ENCODE results near the gene SPATA31C1.
"Not testable (repeated sequence)": the region's sequence is repeated elsewhere in the genome, so short reads cannot be mapped to it uniquely, and the experiment has no call there.

SPATA31C1 gene

GRCh38 chr9:87939096-87939495, 21.3 kb downstream of the SPATA31C1 start:
- H3K36me3 Mint-ChIP-seq (ENCODE audit: low read depth); H3K4me1 Mint-ChIP-seq (ENCODE audit: low read depth); H3K27me3 Mint-ChIP-seq (ENCODE audit: low read depth); H3K27ac Mint-ChIP-seq; H3K9me3 Mint-ChIP-seq; H3K4me3 Mint-ChIP-seq: not testable (repeated sequence)

DNA sequence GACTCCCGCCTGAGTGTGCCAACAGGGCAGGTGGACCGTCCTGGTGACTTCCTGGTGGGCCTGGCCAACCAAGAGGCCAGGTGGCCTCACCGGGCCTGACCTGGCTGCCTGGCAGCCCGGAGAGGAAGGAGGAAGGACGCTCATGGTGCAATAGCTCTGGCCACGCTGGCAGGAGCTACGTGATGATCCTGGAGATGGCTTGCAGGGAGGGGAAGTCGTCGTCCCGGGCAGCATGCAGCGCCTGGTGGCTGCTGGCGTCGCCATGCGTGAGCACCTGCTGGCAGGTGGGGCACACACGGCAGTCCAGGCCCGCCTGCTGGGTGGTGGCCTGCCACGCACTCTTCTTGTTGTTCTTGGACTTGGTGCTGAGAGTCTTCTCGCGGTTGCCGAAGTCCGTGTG, 26.3 kb downstream of the SPATA31C1 start:
- Mint-ChIP-seq H3K36me3 (ENCODE audit: low read depth) (no peaks in the 10 kb centered on the region), H3K9me3 (no peaks in the 10 kb centered on the region), H3K27me3 (ENCODE audit: low read depth) (peaks cover 31% of the 10 kb centered on the region), H3K27ac (no peak overlapping the region), H3K4me3 (no peak overlapping the region), H3K4me1 (ENCODE audit: low read depth) (no peaks in the 10 kb centered on the region)

DNA sequence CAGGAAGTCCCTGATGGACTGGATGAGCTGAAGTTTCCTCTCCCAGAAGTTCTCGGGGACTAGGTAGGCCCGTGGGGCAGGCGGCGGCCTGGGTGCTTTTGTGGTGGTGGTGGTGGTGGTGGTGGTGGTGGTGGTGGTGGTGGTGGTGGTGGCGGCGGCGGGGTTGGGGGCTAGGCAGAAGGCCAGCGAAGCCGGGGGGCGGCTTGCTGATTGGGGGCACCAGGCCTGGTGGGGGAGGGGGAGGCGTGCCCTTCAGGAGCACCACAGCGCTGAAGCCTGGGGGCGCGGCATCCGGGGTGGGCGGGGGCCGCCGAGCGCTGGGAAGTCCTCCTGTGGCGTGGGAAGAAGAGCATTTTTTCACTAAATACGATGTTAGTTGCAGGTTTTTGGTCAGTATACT, 26.9 kb downstream of the SPATA31C1 start:
- no peak overlapping the region for H3K4me3 Mint-ChIP-seq
- H3K27ac Mint-ChIP-seq, result no peak overlapping the region
- H3K27me3 Mint-ChIP-seq (ENCODE audit: low read depth), result peaks cover 36% of the 10 kb centered on the region

GRCh38 chr9:87950296-87950695, 32.5 kb downstream of the SPATA31C1 start:
- Mint-ChIP-seq H3K4me1 (ENCODE audit: low read depth) (no peaks in the 10 kb centered on the region), H3K9me3 (peaks cover 6% of the 10 kb centered on the region), H3K27me3 (ENCODE audit: low read depth) (peaks cover 29% of the 10 kb centered on the region), H3K4me3 (no peak overlapping the region), H3K27ac (no peak overlapping the region), H3K36me3 (ENCODE audit: low read depth) (no peaks in the 10 kb centered on the region)

More for the DNA sequence above, 26.9 kb downstream of the SPATA31C1 start:
- H3K4me1 Mint-ChIP-seq (ENCODE audit: low read depth), result no peaks in the 10 kb centered on the region
- no peaks in the 10 kb centered on the region for H3K36me3 Mint-ChIP-seq (ENCODE audit: low read depth)
- no peaks in the 10 kb centered on the region for H3K9me3 Mint-ChIP-seq

DNA sequence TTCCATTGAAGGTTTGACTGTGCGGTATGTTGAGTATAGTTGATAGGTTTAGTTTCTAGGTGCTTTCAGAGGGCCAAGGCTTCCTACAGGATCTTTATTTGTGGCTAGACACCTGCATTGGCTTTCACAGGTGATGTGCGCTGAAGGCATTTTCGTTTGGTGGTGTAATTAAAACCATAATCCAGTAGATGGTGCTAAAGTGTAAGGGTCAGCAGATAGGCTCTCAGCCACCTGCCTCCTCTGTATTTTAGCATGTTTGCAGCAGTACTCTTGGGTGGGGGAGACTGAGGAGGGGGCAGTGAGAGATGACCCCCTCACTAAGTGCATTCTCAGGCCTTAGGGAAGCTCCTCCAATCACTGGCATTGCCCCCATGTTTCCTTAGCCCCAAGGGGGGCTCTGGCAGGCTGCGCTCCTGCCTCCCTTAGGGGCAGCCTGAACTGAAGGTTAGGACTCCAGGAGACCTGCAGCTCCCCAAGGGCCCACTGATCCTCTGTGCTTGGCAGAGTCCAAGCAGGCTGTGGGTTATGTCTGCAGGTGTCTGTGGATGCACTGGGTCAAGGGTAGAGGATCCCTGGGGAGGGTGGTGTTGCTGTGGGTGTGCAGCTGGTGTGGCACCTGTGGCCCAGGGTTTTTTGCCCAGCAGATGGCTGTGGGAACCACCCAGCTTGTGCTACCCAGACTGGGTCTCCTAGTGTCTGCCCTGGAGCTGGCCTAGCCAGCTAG, 33.2 kb downstream of the SPATA31C1 start:
- Mint-ChIP-seq H3K4me3 (no peak overlapping the region), H3K27me3 (ENCODE audit: low read depth) (peaks cover 26% of the 10 kb centered on the region), H3K9me3 (peaks cover 6% of the 10 kb centered on the region)

GRCh38 chr9:87954230-87954629, 36.5 kb downstream of the SPATA31C1 start:
- Mint-ChIP-seq H3K36me3 (ENCODE audit: low read depth) (no peaks in the 10 kb centered on the region), H3K9me3 (peaks cover 6% of the 10 kb centered on the region), H3K27ac (no peak overlapping the region)

More for the DNA sequence above, 33.2 kb downstream of the SPATA31C1 start:
- Mint-ChIP-seq H3K27ac (no peak overlapping the region), H3K36me3 (ENCODE audit: low read depth) (no peaks in the 10 kb centered on the region), H3K4me1 (ENCODE audit: low read depth) (no peaks in the 10 kb centered on the region)

DNA sequence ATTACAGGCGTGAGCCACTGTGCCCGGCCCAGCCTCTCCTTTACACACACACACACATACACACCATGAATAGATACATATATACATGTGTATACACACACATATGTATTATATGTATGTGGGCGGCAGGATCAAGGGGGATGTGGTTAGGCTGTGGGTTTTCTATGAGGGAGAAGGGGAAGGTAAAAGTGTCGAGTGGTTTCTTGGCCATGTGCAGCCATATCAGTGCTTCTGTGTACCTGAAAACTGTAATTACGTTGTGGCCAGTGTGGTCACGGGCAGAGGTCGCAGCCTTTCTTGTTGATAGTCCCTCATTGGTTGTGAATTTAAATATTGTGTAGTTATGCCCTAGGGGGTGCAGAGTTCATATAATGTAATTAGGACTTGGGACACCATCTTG, 40.1 kb downstream of the SPATA31C1 start:
- Mint-ChIP-seq H3K27ac (no peak overlapping the region), H3K4me1 (ENCODE audit: low read depth) (no peaks in the 10 kb centered on the region), H3K4me3 (no peak overlapping the region), H3K36me3 (ENCODE audit: low read depth) (no peaks in the 10 kb centered on the region), H3K27me3 (ENCODE audit: low read depth) (peaks cover 24% of the 10 kb centered on the region), H3K9me3 (no peaks in the 10 kb centered on the region)

More at GRCh38 chr9:87954230-87954629, 36.5 kb downstream of the SPATA31C1 start:
- peaks cover 14% of the 10 kb centered on the region for H3K27me3 Mint-ChIP-seq (ENCODE audit: low read depth)
- no peak overlapping the region for H3K4me3 Mint-ChIP-seq
- no peaks in the 10 kb centered on the region for H3K4me1 Mint-ChIP-seq (ENCODE audit: low read depth)

DNA sequence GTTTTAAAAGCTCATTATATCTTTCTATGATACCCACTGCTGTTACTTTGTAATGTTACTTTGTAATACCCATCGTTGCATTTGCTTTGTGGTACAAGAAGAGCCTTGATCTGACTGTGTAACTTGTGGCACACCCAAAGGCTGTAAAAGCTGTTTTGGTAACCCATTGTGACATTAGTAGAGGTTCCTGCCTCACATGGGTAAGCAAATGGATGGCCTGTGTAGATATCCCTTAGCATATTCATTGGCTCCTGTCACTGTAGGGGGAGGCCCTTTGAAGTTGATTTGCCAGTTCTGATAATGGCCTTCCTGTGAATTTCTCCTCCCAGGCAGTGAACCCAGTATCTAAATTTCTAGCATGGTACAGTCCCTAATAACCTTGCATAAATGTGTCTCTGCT, 40.8 kb downstream of the SPATA31C1 start:
- Mint-ChIP-seq H3K4me3 (no peak overlapping the region), H3K9me3 (no peaks in the 10 kb centered on the region), H3K27me3 (ENCODE audit: low read depth) (peaks cover 24% of the 10 kb centered on the region), H3K4me1 (ENCODE audit: low read depth) (no peaks in the 10 kb centered on the region), H3K27ac (no peak overlapping the region), H3K36me3 (ENCODE audit: low read depth) (no peaks in the 10 kb centered on the region)

GRCh38 chr9:87959916-87960581, 42.3 kb downstream of the SPATA31C1 start:
- Mint-ChIP-seq H3K27me3 (ENCODE audit: low read depth) (peaks cover 24% of the 10 kb centered on the region), H3K4me3 (no peak overlapping the region), H3K36me3 (ENCODE audit: low read depth) (no peaks in the 10 kb centered on the region), H3K4me1 (ENCODE audit: low read depth) (no peaks in the 10 kb centered on the region), H3K27ac (no peak overlapping the region), H3K9me3 (no peaks in the 10 kb centered on the region)

DNA sequence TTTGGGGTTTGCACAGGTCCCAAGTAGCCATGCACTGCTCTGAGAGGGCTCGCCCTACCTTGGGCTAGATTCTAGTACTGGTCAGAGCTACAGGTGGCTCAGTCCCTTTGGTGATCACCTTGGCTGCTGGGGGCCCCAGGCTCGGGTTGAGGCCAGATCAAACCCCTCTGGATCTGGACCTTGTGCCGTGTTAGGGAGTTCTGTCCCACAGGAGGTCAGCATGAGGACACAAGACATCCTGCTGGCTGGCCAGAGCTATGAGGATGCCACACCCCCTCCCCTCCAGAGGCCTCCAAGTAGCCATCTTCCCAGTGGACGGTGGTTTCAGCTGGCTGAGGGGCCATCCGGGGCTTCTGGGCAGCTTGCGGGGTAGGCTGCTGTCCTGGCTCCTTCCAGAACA, 46.0 kb downstream of the SPATA31C1 start:
- no peak overlapping the region for H3K4me3 Mint-ChIP-seq
- H3K27ac Mint-ChIP-seq, result no peak overlapping the region
- H3K36me3 Mint-ChIP-seq (ENCODE audit: low read depth), result no peaks in the 10 kb centered on the region
- no peaks in the 10 kb centered on the region for H3K9me3 Mint-ChIP-seq
- H3K27me3 Mint-ChIP-seq (ENCODE audit: low read depth), result peaks cover 18% of the 10 kb centered on the region
- H3K4me1 Mint-ChIP-seq (ENCODE audit: low read depth), result no peaks in the 10 kb centered on the region

- Mint-ChIP-seq H3K36me3 (ENCODE audit: low read depth) (no peaks in the 10 kb centered on the region), H3K27me3 (ENCODE audit: low read depth) (peaks cover 13% of the 10 kb centered on the region), H3K27ac (no peak overlapping the region), H3K4me3 (no peak overlapping the region), H3K4me1 (ENCODE audit: low read depth) (no peaks in the 10 kb centered on the region), H3K9me3 (no peaks in the 10 kb centered on the region)
Observed at GRCh38 chr9:87964826-87965225, 47.1 kb downstream of the SPATA31C1 start.

DNA sequence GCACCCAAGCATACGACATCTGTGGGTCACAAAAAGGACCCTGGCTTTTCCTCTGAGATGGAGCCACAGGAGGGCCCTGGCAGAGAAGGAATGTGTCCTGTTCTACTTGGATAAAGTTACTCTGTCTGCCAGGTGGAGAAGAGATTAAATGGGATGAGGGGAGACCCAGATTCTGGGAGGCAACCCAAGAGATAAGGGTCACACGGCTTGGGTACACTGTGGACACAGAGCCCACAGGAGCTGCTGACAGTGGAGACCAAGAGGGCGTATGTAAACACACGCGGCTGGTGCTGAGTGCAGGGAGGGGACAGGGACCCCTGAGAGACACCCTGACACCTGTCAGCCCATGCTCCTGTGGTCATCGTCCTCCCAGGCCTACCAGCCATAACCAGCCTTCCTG, 50.4 kb downstream of the SPATA31C1 start:
- Mint-ChIP-seq H3K4me1 (ENCODE audit: low read depth) (no peaks in the 10 kb centered on the region), H3K9me3 (no peaks in the 10 kb centered on the region), H3K4me3 (no peak overlapping the region), H3K27me3 (ENCODE audit: low read depth) (no peaks in the 10 kb centered on the region), H3K36me3 (ENCODE audit: low read depth) (no peaks in the 10 kb centered on the region), H3K27ac (no peak overlapping the region)

DNA sequence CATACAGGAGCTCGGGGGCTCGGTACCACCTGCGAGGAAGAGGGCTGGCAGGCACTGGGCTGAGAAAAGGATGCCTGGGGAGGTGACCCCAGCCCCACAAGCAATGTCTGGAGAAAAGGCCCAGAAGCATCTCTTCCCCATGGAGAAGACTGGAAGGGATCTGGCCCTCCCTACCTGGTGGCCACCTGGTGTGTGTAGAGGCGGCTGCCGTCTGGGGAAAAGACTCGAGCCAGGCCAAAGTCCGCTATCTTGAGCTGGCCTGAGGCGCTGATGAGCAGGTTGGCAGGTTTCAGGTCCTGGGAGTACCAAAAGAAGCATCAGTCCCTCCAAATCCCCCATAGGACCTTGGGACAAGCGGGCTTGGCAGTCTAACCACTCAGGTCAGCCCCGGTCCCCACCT, 52.8 kb downstream of the SPATA31C1 start:
- peaks cover 8% of the 10 kb centered on the region for H3K27me3 Mint-ChIP-seq (ENCODE audit: low read depth)
- peaks cover 2% of the 10 kb centered on the region for H3K36me3 Mint-ChIP-seq (ENCODE audit: low read depth)
- no peak overlapping the region for H3K4me3 Mint-ChIP-seq
- H3K27ac Mint-ChIP-seq, result no peak overlapping the region
- H3K4me1 Mint-ChIP-seq (ENCODE audit: low read depth), result peaks cover 10% of the 10 kb centered on the region
- no peaks in the 10 kb centered on the region for H3K9me3 Mint-ChIP-seq

DNA sequence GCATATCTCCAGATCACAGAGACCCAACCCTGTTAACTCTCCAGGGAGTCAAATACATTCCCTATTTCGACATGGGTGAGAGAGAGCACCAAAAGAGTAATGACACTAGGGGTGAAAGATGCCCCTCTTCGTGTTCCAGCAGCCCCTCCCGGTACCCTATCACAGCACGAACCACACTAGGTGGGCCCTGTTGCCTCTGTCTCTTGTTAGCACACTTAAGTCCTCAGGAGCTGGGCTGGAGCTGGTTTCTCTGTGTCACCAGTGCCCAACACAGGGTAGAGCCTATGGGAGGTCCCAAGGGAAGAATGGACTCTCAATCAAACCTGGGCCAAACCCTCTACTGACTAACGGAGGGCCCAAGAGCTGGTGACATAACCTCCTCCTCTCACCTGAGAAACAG, 55.4 kb downstream of the SPATA31C1 start:
- H3K9me3 Mint-ChIP-seq, result no peaks in the 10 kb centered on the region
- H3K27ac Mint-ChIP-seq, result peak overlapping the region; percentile 29
- H3K27me3 Mint-ChIP-seq (ENCODE audit: low read depth), result peaks cover 8% of the 10 kb centered on the region
- peak overlapping the region; percentile 74 for H3K4me3 Mint-ChIP-seq
- peaks cover 2% of the 10 kb centered on the region for H3K36me3 Mint-ChIP-seq (ENCODE audit: low read depth)
- peaks cover 10% of the 10 kb centered on the region for H3K4me1 Mint-ChIP-seq (ENCODE audit: low read depth)

All from T-helper 1 cell treated with Interleukin-12 subunit alpha and Interleukin-12 subunit beta and Interleukin-4 antibody, amounts not matched to agents 30 μg/mL and 1 μg/mL, for 36 hours (primary cell).